ENCODE results near the gene SSC5D.

The SSC5D gene

GRCh38 chr19:55552206-55552605 lies 64.0 kb downstream of the SSC5D start:
- Histone ChIP-seq H3K27me3 (ENCODE audit: insufficient read depth, low read length, poor library complexity, severe bottlenecking) (no peaks in the 10 kb centered on the region), H4K20me1 (ENCODE audit: insufficient read depth, low read length, poor library complexity, severe bottlenecking) (no peaks in the 10 kb centered on the region), H3K4me1 (ENCODE audit: insufficient read depth, low read length, poor library complexity, severe bottlenecking) (no peaks in the 10 kb centered on the region), H3K4me2 (ENCODE audit: low read depth, low read length, poor library complexity, severe bottlenecking) (no peak overlapping the region), H3K9me2 (replicated peaks; ENCODE audit: low read depth, low read length) (no peaks in the 10 kb centered on the region), H2AFZ (ENCODE audit: low read length) (no peak overlapping the region), H3K36me3 (ENCODE audit: insufficient read depth, low read length) (no peaks in the 10 kb centered on the region), H3K79me2 (ENCODE audit: insufficient read depth, low read length) (no peaks in the 10 kb centered on the region), H3K4me3 (ENCODE audit: low read length, poor library complexity, severe bottlenecking) (no peak overlapping the region), H3K9me3 (ENCODE audit: insufficient read depth, low read depth, low read length) (no peaks in the 10 kb centered on the region), H3F3A (ENCODE audit: low read depth) (no peaks in the 10 kb centered on the region), H3K9ac (ENCODE audit: low read depth, low read length, poor library complexity, severe bottlenecking) (no peak overlapping the region)
- no peak for TF ChIP-seq CTCF (conservative IDR thresholded peaks at IDR 0.05; ENCODE audit: low read length)

DNA sequence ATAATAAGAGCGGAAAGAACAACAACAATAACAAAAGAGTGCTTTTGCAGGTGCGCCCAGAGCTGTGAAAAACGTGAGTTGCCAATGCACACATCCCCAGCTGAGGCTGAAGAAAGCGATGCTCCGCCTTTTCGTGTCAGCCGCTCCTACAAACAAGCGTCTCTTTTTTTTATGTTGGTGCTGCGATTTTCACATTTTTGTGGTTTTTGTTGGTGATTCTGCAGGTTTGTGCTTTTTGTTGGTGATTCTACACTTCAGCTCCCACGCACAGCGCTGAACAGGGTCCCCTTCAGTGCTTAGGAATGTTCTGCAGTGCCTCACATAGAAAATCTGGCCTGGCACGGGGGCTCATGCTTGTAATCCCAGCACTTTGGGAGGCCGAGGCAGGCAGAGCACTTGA lies 64.4 kb downstream of the SSC5D start:
- no peaks in the 10 kb centered on the region for H3F3A ChIP-seq (ENCODE audit: low read depth)
- H2AFZ ChIP-seq (ENCODE audit: low read length), result no peak overlapping the region
- H3K9me3 ChIP-seq (ENCODE audit: insufficient read depth, low read depth, low read length), result no peaks in the 10 kb centered on the region
- H3K9ac ChIP-seq (ENCODE audit: low read depth, low read length, poor library complexity, severe bottlenecking), result no peak overlapping the region
- H3K9me2 ChIP-seq (replicated peaks; ENCODE audit: low read depth, low read length), result no peaks in the 10 kb centered on the region
- H3K36me3 ChIP-seq (ENCODE audit: insufficient read depth, low read length), result no peaks in the 10 kb centered on the region
- no peaks in the 10 kb centered on the region for H3K27me3 ChIP-seq (ENCODE audit: insufficient read depth, low read length, poor library complexity, severe bottlenecking)
- no peaks in the 10 kb centered on the region for H3K4me1 ChIP-seq (ENCODE audit: insufficient read depth, low read length, poor library complexity, severe bottlenecking)
- no peak overlapping the region for H3K4me2 ChIP-seq (ENCODE audit: low read depth, low read length, poor library complexity, severe bottlenecking)
- H3K4me3 ChIP-seq (ENCODE audit: low read length, poor library complexity, severe bottlenecking), result no peak overlapping the region
- no peaks in the 10 kb centered on the region for H3K79me2 ChIP-seq (ENCODE audit: insufficient read depth, low read length)
- TF ChIP-seq CTCF (conservative IDR thresholded peaks at IDR 0.05; ENCODE audit: low read length), result no peak
- TF ChIP-seq EZH2phosphoT487 (IDR thresholded peaks at IDR 0.05; ENCODE audit: borderline replicate concordance), result no peak
- H4K20me1 ChIP-seq (ENCODE audit: insufficient read depth, low read length, poor library complexity, severe bottlenecking), result no peaks in the 10 kb centered on the region

- no peaks in the 10 kb centered on the region for H3K27me3 ChIP-seq (ENCODE audit: insufficient read depth, low read length, poor library complexity, severe bottlenecking)
- no peaks in the 10 kb centered on the region for H3K79me2 ChIP-seq (ENCODE audit: insufficient read depth, low read length)
- H3K4me1 ChIP-seq (ENCODE audit: insufficient read depth, low read length, poor library complexity, severe bottlenecking), result no peaks in the 10 kb centered on the region
- H3K4me2 ChIP-seq (ENCODE audit: low read depth, low read length, poor library complexity, severe bottlenecking), result no peak overlapping the region
- no peaks in the 10 kb centered on the region for H4K20me1 ChIP-seq (ENCODE audit: insufficient read depth, low read length, poor library complexity, severe bottlenecking)
- H3K9me2 ChIP-seq (replicated peaks; ENCODE audit: low read depth, low read length), result no peaks in the 10 kb centered on the region
- no peak overlapping the region for H3K9ac ChIP-seq (ENCODE audit: low read depth, low read length, poor library complexity, severe bottlenecking)
- no peak overlapping the region for H2AFZ ChIP-seq (ENCODE audit: low read length)
- TF ChIP-seq CTCF (conservative IDR thresholded peaks at IDR 0.05; ENCODE audit: low read length) (no peak), EZH2phosphoT487 (IDR thresholded peaks at IDR 0.05; ENCODE audit: borderline replicate concordance) (no peak)
- no peaks in the 10 kb centered on the region for H3K9me3 ChIP-seq (ENCODE audit: insufficient read depth, low read depth, low read length)
- no peaks in the 10 kb centered on the region for H3K36me3 ChIP-seq (ENCODE audit: insufficient read depth, low read length)
- H3F3A ChIP-seq (ENCODE audit: low read depth), result no peaks in the 10 kb centered on the region
- no peak overlapping the region for H3K4me3 ChIP-seq (ENCODE audit: low read length, poor library complexity, severe bottlenecking)
These were observed 65.3 kb downstream of the SSC5D start for GRCh38 chr19:55553217-55554182.

Data from Loucy (cell line).